H9 (cell line): ENCODE measurements around the gene CMSS1. TPM values are rescaled to one million over a fixed set of nuclear protein-coding genes. Genes with fewer than 3 reads are reported as not detected.

Experiments
- DNase-seq: peaks from one replicate; pipeline ENCODE4 v3.0.0-alpha.2; 2017
- H2AFZ ChIP-seq: one replicate; pipeline ENCODE4 v1.6.1; 2013; ENCODE audit warnings: mild to moderate bottlenecking, low read length, control low read depth, moderate library complexity
- H2AK5ac ChIP-seq: 2 replicates; pipeline ENCODE4 v1.6.1; 2013; ENCODE audit warnings: low read length, control low read depth, mixed read lengths; ENCODE audit not compliant: insufficient read length
- H2BK120ac ChIP-seq: one replicate; pipeline ENCODE4 v1.6.1; 2013; ENCODE audit warnings: low read depth, mild to moderate bottlenecking, low read length, control low read depth, inconsistent platforms; ENCODE audit not compliant: poor library complexity, severe bottlenecking
- H2BK12ac ChIP-seq: 2 replicates; pipeline ENCODE4 v1.6.1; 2013; ENCODE audit warnings: low read length, control low read depth, mixed read lengths, low read depth; ENCODE audit not compliant: insufficient read length
- H2BK15ac ChIP-seq: 2 replicates; pipeline ENCODE4 v1.6.1; 2013; ENCODE audit warnings: low read depth, low read length, control low read depth
- H2BK20ac ChIP-seq: one replicate; pipeline ENCODE4 v1.6.1; 2013; ENCODE audit warnings: low read depth, mild to moderate bottlenecking, low read length, control low read depth, inconsistent platforms; ENCODE audit not compliant: poor library complexity, severe bottlenecking
- H2BK5ac ChIP-seq: 2 replicates; pipeline ENCODE4 v1.6.1; 2013; ENCODE audit warnings: low read length, control low read depth, mixed read lengths; ENCODE audit not compliant: insufficient read length
- H3K14ac ChIP-seq: 2 replicates; pipeline ENCODE4 v1.6.1; 2013; ENCODE audit warnings: low read length, control low read depth; ENCODE audit not compliant: insufficient read depth
- H3K18ac ChIP-seq: 2 replicates; pipeline ENCODE4 v1.6.1; 2013; ENCODE audit warnings: low read depth, mild to moderate bottlenecking, mixed read lengths, low read length, control low read depth; ENCODE audit not compliant: insufficient read length
- H3K23ac ChIP-seq: 2 replicates; pipeline ENCODE4 v1.6.1; 2013; ENCODE audit warnings: low read length, control low read depth, mixed read lengths, low read depth; ENCODE audit not compliant: insufficient read length
- H3K23me2 ChIP-seq: 2 replicates; pipeline ENCODE4 v1.6.1; 2013; ENCODE audit warnings: low read depth, mild to moderate bottlenecking, mixed read lengths, low read length, control low read depth; ENCODE audit not compliant: insufficient read length, poor library complexity, severe bottlenecking
- H3K27ac ChIP-seq: 2 replicates; pipeline ENCODE4 v1.5.1; 2013; ENCODE audit warnings: low read length, control low read depth, mixed read lengths, low read depth; ENCODE audit not compliant: insufficient read length
- H3K27me3 ChIP-seq: 2 replicates; pipeline ENCODE4 v1.6.1; 2013; ENCODE audit warnings: low read length, control low read depth, inconsistent platforms; ENCODE audit not compliant: insufficient read depth
- H3K4ac ChIP-seq: 2 replicates; pipeline ENCODE4 v1.6.1; 2013; ENCODE audit warnings: low read depth, mild to moderate bottlenecking, control low read depth, inconsistent platforms, low read length, moderate library complexity
- H3K4me1 ChIP-seq: 2 replicates; pipeline ENCODE4 v1.6.1; 2013; ENCODE audit warnings: low read length, control low read depth, inconsistent platforms; ENCODE audit not compliant: insufficient read depth
- H3K4me2 ChIP-seq: 2 replicates; pipeline ENCODE4 v1.6.1; 2013; ENCODE audit warnings: low read length, control low read depth, mixed read lengths; ENCODE audit not compliant: insufficient read length, insufficient read depth
- H3K56ac ChIP-seq: 2 replicates; pipeline ENCODE4 v1.6.1; 2013; ENCODE audit warnings: low read depth, mild to moderate bottlenecking, mixed read lengths, low read length, control low read depth; ENCODE audit not compliant: insufficient read length
- H3K79me1 ChIP-seq: 2 replicates; pipeline ENCODE4 v1.6.1; 2013; ENCODE audit warnings: low read depth, mild to moderate bottlenecking, moderate library complexity, low read length, control low read depth, inconsistent platforms; ENCODE audit not compliant: insufficient read depth, poor library complexity, severe bottlenecking
- H3K79me2 ChIP-seq: 2 replicates; pipeline ENCODE4 v1.6.1; 2013; ENCODE audit warnings: low read length, control low read depth, inconsistent platforms; ENCODE audit not compliant: insufficient read depth
- H3K9ac ChIP-seq: 2 replicates; pipeline ENCODE4 v1.6.1; 2013; ENCODE audit warnings: low read length, control low read depth, mixed read lengths; ENCODE audit not compliant: insufficient read length; ENCODE audit errors: extremely low read depth
- H3K9me3 ChIP-seq: one replicate; pipeline ENCODE4 v1.6.1; 2013; ENCODE audit warnings: low read depth, low read length, inconsistent platforms; ENCODE audit not compliant: control insufficient read depth
- H3T11ph ChIP-seq: one replicate; pipeline ENCODE4 v1.6.1; 2013; ENCODE audit warnings: mild to moderate bottlenecking, low read length, control low read depth, inconsistent platforms
- H4K20me1 ChIP-seq: one replicate; pipeline ENCODE4 v1.6.1; 2013; ENCODE audit not compliant: control insufficient read depth, insufficient read length, insufficient read depth
- H4K5ac ChIP-seq: 2 replicates; pipeline ENCODE4 v1.6.1; 2013; ENCODE audit warnings: low read depth, mild to moderate bottlenecking, mixed read lengths, low read length, control low read depth; ENCODE audit not compliant: insufficient read length
- H4K8ac ChIP-seq: replicated peaks from 2 replicates; pipeline ENCODE4 v1.6.1; 2013; ENCODE audit warnings: low read length, control low read depth, mixed read lengths, low read depth; ENCODE audit not compliant: insufficient read length
- H4K91ac ChIP-seq: 2 replicates; pipeline ENCODE4 v1.6.1; 2013; ENCODE audit warnings: low read depth, mild to moderate bottlenecking, moderate library complexity, mixed read lengths, low read length, control low read depth; ENCODE audit not compliant: insufficient read length
- H3K27ac Mint-ChIP-seq, 3 experiments: 2 replicates in 2 of 3; 3 replicates in 1 of 3; pipeline ENCODE4 v1.8.0; 2020 to 2021; ENCODE audit warnings: mixed read lengths in 3 of 3, mild to moderate bottlenecking in 1 of 3, moderate library complexity in 1 of 3
- H3K27me3 Mint-ChIP-seq: 2 replicates; pipeline ENCODE4 v1.8.0; 2021; ENCODE audit warnings: low read depth, mild to moderate bottlenecking, moderate library complexity, mixed read lengths
- H3K36me3 Mint-ChIP-seq, 3 experiments: 2 replicates in 2 of 3; 3 replicates in 1 of 3; pipeline ENCODE4 v1.8.0; 2020 to 2021; ENCODE audit warnings: low read depth in 3 of 3, mixed read lengths in 3 of 3; ENCODE audit not compliant: insufficient read depth in 1 of 3
- H3K4me1 Mint-ChIP-seq, 2 experiments: 2 replicates each; pipeline ENCODE4 v1.8.0; 2020; ENCODE audit warnings: mixed read lengths in 2 of 2
- H3K4me3 Mint-ChIP-seq, 2 experiments: 2 replicates in 1 of 2; 3 replicates in 1 of 2; pipeline ENCODE4 v1.8.0; 2020 to 2021; ENCODE audit warnings: mild to moderate bottlenecking in 2 of 2, mixed read lengths in 2 of 2, moderate library complexity in 1 of 2
- H3K9me3 Mint-ChIP-seq, 2 experiments: 2 replicates in 1 of 2; 3 replicates in 1 of 2; pipeline ENCODE4 v1.8.0; 2020; ENCODE audit warnings: mild to moderate bottlenecking in 2 of 2, mixed read lengths in 2 of 2, moderate library complexity in 1 of 2
- CTCF ChIP-seq: fragments of 200-600 bp; sonication (generic); conservative IDR thresholded peaks from 3 replicates; pipeline ENCODE4 v1.8.0; 2021; ENCODE audit warnings: antibody characterized with exemption, mild to moderate bottlenecking
- WGBS: extraction: QIAGEN DNeasy Blood & Tissue Kit; methylation state at CpG from one replicate; pipeline ENCODE4 v1.1.7; 2013; ENCODE audit warnings: missing lambda C conversion rate, low lambda C conversion rate, mixed read lengths; ENCODE audit not compliant: insufficient read length; ENCODE audit errors: extremely low coverage; 5-methylcytosine and 5-hydroxymethylcytosine counted together
- total RNA-seq: library from RNA; stranded (reverse); gene quantifications from 2 replicates; pipeline ENCODE4 v1.2.1, GENCODE V29; 2021

Gene CMSS1
- total RNA-seq, 1 experiment from 2014 or later = 61.8 TPM

- no peak overlapping the region for H3K4me2 ChIP-seq
- no peak overlapping the region for H4K91ac ChIP-seq
- H3K4me3 Mint-ChIP-seq = no peak overlapping the region
- H3K14ac ChIP-seq = no peak overlapping the region
- no peak overlapping the region for H4K5ac ChIP-seq
- no peaks in the 10 kb centered on the region for H3K9me3 ChIP-seq
- TF ChIP-seq CTCF = no peak
- no peak overlapping the region for H3K27ac ChIP-seq
- peaks cover 2% of the 10 kb centered on the region; the same call in 1 of the 2 replicates for H3K79me2 ChIP-seq
- no peak overlapping the region for H2BK12ac ChIP-seq
- H3K79me1 ChIP-seq = no peaks in the 10 kb centered on the region
- H2BK20ac ChIP-seq = no peak overlapping the region
- H2BK15ac ChIP-seq = no peak overlapping the region
- no peaks in the 10 kb centered on the region for H3K9me3 Mint-ChIP-seq
- no peaks in the 10 kb centered on the region for H3K36me3 Mint-ChIP-seq
- H3K56ac ChIP-seq = no peak overlapping the region
- peaks cover 32 to 37% of the 10 kb centered on the region in 2 experiments for H3K4me1 Mint-ChIP-seq
- H4K20me1 ChIP-seq = no peaks in the 10 kb centered on the region
- H2AK5ac ChIP-seq = no peak overlapping the region
- no peak overlapping the region for H3T11ph ChIP-seq
- H3K9ac ChIP-seq = no peak overlapping the region
- H3K18ac ChIP-seq = no peak overlapping the region
- H3K27ac Mint-ChIP-seq = no peak overlapping the region
- DNase-seq = no peak
- H3K27me3 ChIP-seq = no peaks in the 10 kb centered on the region
- no peak overlapping the region for H4K8ac ChIP-seq
- no peak overlapping the region for H2AFZ ChIP-seq
- H2BK120ac ChIP-seq = no peak overlapping the region
- no CpG with 5 or more reads among the region's 3 CpGs for WGBS
- no peak overlapping the region for H3K4ac ChIP-seq
- peaks cover 7% of the 10 kb centered on the region; the same call in 1 of the 2 replicates for H3K4me1 ChIP-seq
- no peak overlapping the region for H2BK5ac ChIP-seq
- no peaks in the 10 kb centered on the region for H3K27me3 Mint-ChIP-seq
- H3K23ac ChIP-seq = no peak overlapping the region
- no peaks in the 10 kb centered on the region for H3K23me2 ChIP-seq
Observed at GRCh38 chr3:99856437-99857220, 39.0 kb downstream of the CMSS1 start.
